ENCODE results near the gene RBM20.

GRCh38 chr10:110700947-110701616 is 56.9 kb downstream of the RBM20 start:
- no peak for TF ChIP-seq CTCF (optimal IDR thresholded peaks at IDR 0.05 in 1 of 3, IDR thresholded peaks at IDR 0.05 in 1 of 3, conservative IDR thresholded peaks at IDR 0.05 in 1 of 3; ENCODE audit: extremely low read depth in 1 of 3, insufficient read depth in 2 of 3, low read length in 3 of 3)
- no peak for TF ChIP-seq EZH2 (IDR thresholded peaks at IDR 0.05; ENCODE audit: low read length)

Measured in keratinocyte (primary cell).